HG03039 (cell line): ENCODE data around the gene TECPR2.

Source experiments
- ATAC-seq: cut with Tn5 transposase; IDR thresholded peaks from one replicate; pipeline ENCODE4 v1.9.1; 2021; ENCODE audit warnings: mild to moderate bottlenecking, moderate library complexity; ENCODE audit not compliant: unreplicated experiment

Gene TECPR2

GRCh38 chr14:102461490-102462338, 99.0 kb downstream of the TECPR2 start:
- no peak for ATAC-seq

DNA sequence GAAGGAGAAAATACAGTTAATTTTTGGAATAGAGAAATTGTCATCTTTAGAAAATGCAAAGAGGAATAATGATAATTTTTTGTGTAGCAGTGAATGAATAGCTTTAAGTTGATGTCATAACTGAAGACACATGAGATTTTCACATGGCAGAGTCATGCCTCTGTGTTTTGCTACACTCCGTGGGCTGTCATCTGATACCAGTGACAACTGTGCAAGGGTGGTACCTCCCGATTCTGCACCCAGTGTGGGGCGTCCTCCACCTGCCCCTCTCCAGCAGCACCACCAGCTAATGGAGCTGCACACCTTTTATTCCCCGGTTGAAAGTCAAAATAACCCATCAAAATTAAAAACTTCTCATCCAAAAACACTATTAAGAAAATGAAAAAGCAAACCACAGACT, 99.7 kb downstream of the TECPR2 start:
- no peak for ATAC-seq

DNA sequence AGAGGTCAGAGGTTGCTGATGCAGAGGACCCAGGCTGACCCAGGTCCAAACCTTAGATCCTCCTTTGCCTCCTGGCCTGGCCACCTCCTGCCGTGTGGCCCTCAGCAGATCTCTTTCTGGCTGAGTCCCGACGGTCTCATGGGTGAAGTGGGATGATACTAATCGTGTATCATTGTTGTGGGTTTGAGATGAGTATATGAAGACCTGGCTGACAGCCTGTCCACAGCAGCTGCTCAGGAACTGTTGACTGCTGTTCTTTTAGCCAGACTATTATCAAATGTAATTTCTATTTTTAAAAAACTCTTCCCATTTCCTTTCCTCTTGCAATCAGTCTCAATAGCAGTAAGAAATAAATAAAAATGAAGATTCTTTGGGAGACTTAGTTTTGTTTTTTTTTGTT, 101.3 kb downstream of the TECPR2 start:
- no peak for ATAC-seq

- no peak for ATAC-seq
These were observed 102.2 kb downstream of the TECPR2 start for GRCh38 chr14:102464846-102465341.

DNA sequence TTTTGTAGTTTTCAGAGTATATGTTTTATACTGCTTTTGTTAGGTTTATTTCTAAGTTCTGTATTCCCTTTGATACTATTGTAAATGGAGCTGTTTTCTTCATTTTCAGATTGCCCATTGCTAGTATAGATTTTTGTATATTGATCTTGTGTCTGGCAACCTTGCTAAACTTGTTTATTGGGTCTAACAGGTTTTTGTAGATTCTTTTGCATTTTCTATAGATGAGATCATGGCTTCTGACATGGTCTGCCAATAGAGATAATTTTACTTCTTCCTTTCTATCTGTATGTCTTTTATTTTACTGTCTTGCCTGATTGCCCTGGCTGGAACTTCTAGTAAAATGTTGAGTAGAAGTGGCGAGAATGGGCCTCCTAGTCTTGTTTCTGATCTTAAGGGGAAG, 106.5 kb downstream of the TECPR2 start:
- no peak for ATAC-seq

DNA sequence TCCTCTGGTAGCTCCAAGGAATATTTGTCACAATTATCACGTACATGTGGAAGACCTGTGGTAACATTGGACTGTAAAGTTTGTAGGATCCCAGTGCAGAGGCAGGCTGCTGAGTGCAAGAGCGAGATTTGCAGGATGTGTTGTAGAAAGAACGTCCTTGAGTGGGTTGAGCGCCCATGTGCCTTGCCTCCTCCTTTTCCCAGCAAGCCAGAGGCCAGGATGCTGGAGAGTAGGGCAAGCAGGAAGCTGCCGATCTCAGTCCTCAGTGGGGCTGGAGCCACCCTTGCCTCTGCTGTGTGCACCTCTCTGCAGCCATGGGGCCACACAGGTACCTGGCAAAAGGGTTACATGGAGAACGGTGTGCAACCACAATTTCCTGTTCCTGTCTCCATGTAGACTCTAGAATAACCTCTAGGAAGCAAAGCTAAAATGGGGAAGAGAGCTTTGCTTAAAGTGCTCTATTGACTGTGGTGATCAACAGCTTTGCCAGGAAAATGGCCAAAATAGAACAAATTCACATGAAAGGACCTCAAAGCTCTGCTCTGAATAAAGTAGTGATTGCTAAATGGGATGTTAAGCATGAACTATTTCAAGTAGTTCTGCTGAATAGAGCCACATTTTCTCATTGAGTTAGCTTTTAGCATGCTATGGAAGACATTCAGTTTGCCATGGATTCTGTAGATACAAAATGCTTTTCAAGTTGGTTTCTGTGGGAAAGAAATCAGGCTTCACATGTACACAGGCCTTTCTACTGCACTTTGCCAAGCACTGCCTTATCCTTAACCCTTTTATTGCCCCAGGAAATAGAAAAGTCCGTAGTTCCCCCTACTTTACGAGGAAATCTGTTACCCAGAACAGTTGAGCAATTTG, 109.4 kb downstream of the TECPR2 start:
- no peak for ATAC-seq

DNA sequence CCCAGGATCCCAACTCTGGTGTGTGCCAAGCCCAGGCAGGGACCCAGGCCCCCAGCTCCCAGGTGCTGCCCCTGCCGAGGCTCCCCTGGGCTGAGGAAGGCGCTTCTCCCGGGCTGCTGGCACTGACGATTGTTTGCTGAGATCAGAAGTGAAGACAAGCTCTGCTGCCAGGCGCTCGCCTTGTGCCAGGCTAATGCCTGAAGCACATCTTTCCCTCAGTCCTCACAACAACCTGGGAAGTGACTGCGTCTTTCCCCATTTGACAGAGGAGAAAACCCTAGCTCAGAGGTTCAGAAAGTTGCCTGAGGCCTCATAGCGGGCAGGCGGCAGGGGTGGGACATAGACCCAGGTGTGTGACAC, 110.0 kb downstream of the TECPR2 start:
- no peak for ATAC-seq

GRCh38 chr14:102473559-102473958, 110.8 kb downstream of the TECPR2 start:
- ATAC-seq: no peak

DNA sequence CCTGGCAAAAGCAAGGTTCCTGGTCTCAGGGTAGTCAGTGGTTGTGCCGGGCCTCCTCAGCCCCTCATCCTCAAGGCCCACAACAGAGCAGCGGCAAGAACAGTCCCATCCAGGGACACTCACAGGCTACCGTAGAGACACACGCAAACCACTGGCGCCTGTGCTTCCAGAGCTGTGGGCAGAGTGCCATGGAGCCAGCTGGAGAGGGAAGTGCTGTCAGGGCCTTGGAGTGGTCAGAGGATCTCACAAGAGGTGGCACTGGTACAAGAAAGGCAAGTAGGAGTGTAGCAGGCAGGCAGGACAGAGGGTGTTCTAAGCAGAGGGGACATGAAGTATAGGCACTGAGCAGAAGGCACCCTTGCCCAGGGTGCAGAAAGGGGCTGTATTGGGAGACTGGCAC, 112.2 kb downstream of the TECPR2 start:
- ATAC-seq: no peak

DNA sequence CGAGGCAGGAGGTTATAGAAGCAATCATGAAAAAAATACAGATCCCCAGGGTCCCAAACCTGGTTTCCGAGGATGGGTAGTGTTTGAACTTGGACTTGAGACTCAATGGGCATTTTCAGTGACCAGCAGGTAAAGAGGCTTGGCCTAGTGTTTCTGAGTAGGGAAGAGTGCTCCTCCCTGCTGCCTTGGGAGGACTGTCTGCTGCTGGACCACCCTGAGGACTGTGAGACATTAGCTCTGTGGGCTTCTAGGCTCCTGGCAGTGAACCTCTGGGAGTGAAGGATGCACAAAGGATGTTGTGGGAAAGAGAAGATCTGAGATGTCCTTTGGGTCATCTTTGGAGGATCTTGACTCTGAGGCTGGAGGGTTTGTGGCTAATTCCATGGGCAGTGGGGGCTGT, 116.4 kb downstream of the TECPR2 start:
- ATAC-seq: no peak

GRCh38 chr14:102479777-102480176, 117.0 kb downstream of the TECPR2 start:
- ATAC-seq: no peak

- no peak for ATAC-seq
These were observed 118.6 kb downstream of the TECPR2 start for GRCh38 chr14:102481371-102481770.

GRCh38 chr14:102481791-102482238, 119.1 kb downstream of the TECPR2 start:
- no peak for ATAC-seq

- no peak for ATAC-seq
These were observed 121.6 kb downstream of the TECPR2 start for GRCh38 chr14:102484316-102484715.

- ATAC-seq: no peak
These were observed 123.2 kb downstream of the TECPR2 start for GRCh38 chr14:102485693-102486512.

DNA sequence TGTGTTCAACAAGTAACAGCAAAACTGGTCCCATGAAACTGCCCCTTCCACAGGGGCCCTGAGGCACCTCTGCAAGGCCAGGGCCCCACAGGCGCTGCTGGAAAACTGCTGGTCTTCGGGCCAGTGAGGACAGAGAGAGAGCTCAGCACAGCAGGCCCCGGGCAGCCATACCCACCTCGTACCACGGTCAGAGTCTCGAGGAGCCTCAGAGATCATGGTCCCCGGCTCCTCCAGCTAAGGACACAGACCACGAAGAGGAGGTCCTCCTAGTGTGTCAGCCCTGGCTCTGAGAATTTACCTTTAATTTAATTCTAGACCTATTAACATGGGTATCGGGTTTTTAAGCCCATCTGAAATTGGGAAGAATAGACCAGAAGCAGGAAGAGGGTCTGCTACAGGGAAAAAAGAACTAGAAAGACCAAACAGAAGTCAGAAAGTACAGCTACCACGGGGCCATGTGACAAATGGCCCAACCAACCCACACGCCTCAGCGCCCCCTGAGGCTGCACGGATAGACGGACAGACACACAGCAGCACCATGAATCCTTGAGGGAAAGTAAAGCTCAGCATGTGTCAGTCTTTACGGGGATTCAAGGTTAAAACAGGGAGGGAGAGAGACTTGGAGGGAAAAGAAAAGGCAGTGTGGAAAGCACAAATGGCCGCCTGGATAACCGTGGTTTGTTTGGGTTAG, 123.9 kb downstream of the TECPR2 start:
- no peak for ATAC-seq

GRCh38 chr14:102487204-102487577, 124.5 kb downstream of the TECPR2 start:
- no peak for ATAC-seq

GRCh38 chr14:102490456-102490855, 127.7 kb downstream of the TECPR2 start:
- ATAC-seq: no peak

GRCh38 chr14:102491366-102491765, 128.6 kb downstream of the TECPR2 start:
- ATAC-seq: no peak

GRCh38 chr14:102491786-102492530, 129.2 kb downstream of the TECPR2 start:
- ATAC-seq: no peak
